Right lobe of liver (tissue), 4 donors: Measurements from ENCODE around the gene NAXE.

Experiments used
- CTCF ChIP-seq, 4 donors: fragments of 200-600 bp in 3 of 4; fragments of 450-650 bp in 1 of 4; IDR thresholded peaks; one replicate each; pipeline versions ENCODE4 v1.5.1 to v1.8.0; 2016 to 2022; ENCODE audit warnings: antibody characterized with exemption in 4 of 4, mild to moderate bottlenecking in 2 of 4
- POLR2A ChIP-seq: fragments of 450-650 bp; IDR thresholded peaks from one replicate; pipeline ENCODE4 v1.6.1; 2017; ENCODE audit warnings: antibody characterized with exemption, mild to moderate bottlenecking
- donor health status: DM: no; HTN: no; CAD: no.
- donor health status: DM: no; HTN: no; CAD: no.
- donor health status: DM: no; HTN: yes; CAD: no.

- TF ChIP-seq CTCF (IDR thresholded peaks at IDR 0.05) (no peak), POLR2A (no peak)
Measured at GRCh38 chr1:156566436-156566835, 25.1 kb upstream of the NAXE start.
